AG10803 (cell line): Measurements from ENCODE around the gene CCDC146.
"Not testable (repeated sequence)": the region's sequence is repeated elsewhere in the genome, so short reads cannot be mapped to it uniquely, and the experiment has no call there.

Source experiments
- DNase-seq: peaks from one replicate; pipeline ENCODE4 v3.0.0; 2010; ENCODE audit warnings: low read depth
- H3K4me3 ChIP-seq: 2 replicates; pipeline ENCODE4 v1.5.1; 2011; ENCODE audit warnings: mild to moderate bottlenecking, low read length, control low read depth
- CTCF ChIP-seq: conservative IDR thresholded peaks from 2 replicates; pipeline ENCODE4 v1.5.1; 2011; ENCODE audit warnings: mild to moderate bottlenecking, low read length, control low read depth, inconsistent platforms

The CCDC146 gene

GRCh38 chr7:77177321-77177904 is 55.0 kb downstream of the CCDC146 start:
- not testable (repeated sequence) for DNase-seq, H3K4me3 ChIP-seq

GRCh38 chr7:77178024-77178423 is 55.6 kb downstream of the CCDC146 start:
- DNase-seq, H3K4me3 ChIP-seq: not testable (repeated sequence)

GRCh38 chr7:77181015-77181595 is 58.7 kb downstream of the CCDC146 start:
- DNase-seq: no peak
- TF ChIP-seq CTCF: no peak
- no peak overlapping the region for H3K4me3 ChIP-seq

GRCh38 chr7:77181734-77182133 is 59.3 kb downstream of the CCDC146 start:
- no peak for TF ChIP-seq CTCF

GRCh38 chr7:77182261-77182660 is 59.8 kb downstream of the CCDC146 start:
- DNase-seq: no peak
- no peak for TF ChIP-seq CTCF
- no peak overlapping the region for H3K4me3 ChIP-seq

More at GRCh38 chr7:77181734-77182133, 59.3 kb downstream of the CCDC146 start:
- H3K4me3 ChIP-seq: no peak overlapping the region
- DNase-seq: no peak

- DNase-seq: no peak
- no peak for TF ChIP-seq CTCF
- H3K4me3 ChIP-seq: no peak overlapping the region
Observed at GRCh38 chr7:77184463-77184862, 62.0 kb downstream of the CCDC146 start.

- no peak for TF ChIP-seq CTCF
- no peak overlapping the region for H3K4me3 ChIP-seq
- DNase-seq: peak; percentile 58
Observed at GRCh38 chr7:77184990-77185389, 62.6 kb downstream of the CCDC146 start.

GRCh38 chr7:77185866-77186265 is 63.5 kb downstream of the CCDC146 start:
- TF ChIP-seq CTCF: no peak
- no peak for DNase-seq
- H3K4me3 ChIP-seq: no peak overlapping the region
